NB4 (cell line): Measurements from ENCODE around the gene TXNIP.

Experiments used
- DNase-seq: peaks from one replicate; pipeline ENCODE4 v3.0.0; 2010; ENCODE audit warnings: low read depth
- H3K4me3 ChIP-seq: one replicate; pipeline ENCODE4 v1.5.1; 2011; ENCODE audit warnings: mild to moderate bottlenecking, low read depth, low read length, moderate library complexity
- MAX ChIP-seq: IDR thresholded peaks from 2 replicates; pipeline ENCODE4 v1.6.1; 2011; ENCODE audit warnings: low read depth, low read length
- MYC ChIP-seq: IDR thresholded peaks from 2 replicates; pipeline ENCODE4 v1.6.1; 2011; ENCODE audit warnings: low read depth, low read length
- POLR2A ChIP-seq: IDR thresholded peaks from 2 replicates; pipeline ENCODE4 v1.6.1; 2011; ENCODE audit warnings: mild to moderate bottlenecking; ENCODE audit not compliant: insufficient read length; ENCODE audit errors: extremely low read depth
- TF ChIP-seq, protein P1 (sequence below): IDR thresholded peaks from one replicate; pipeline ENCODE4 v1.5.1; 2012; ENCODE audit warnings: low read depth, low read length

The TXNIP gene

GRCh38 chr1:145994391-145995120 lies 1.8 kb downstream of the TXNIP start:
- TF ChIP-seq MAX (no peak), MYC (no peak), POLR2A (no peak)
- TF ChIP-seq, protein P1, sequence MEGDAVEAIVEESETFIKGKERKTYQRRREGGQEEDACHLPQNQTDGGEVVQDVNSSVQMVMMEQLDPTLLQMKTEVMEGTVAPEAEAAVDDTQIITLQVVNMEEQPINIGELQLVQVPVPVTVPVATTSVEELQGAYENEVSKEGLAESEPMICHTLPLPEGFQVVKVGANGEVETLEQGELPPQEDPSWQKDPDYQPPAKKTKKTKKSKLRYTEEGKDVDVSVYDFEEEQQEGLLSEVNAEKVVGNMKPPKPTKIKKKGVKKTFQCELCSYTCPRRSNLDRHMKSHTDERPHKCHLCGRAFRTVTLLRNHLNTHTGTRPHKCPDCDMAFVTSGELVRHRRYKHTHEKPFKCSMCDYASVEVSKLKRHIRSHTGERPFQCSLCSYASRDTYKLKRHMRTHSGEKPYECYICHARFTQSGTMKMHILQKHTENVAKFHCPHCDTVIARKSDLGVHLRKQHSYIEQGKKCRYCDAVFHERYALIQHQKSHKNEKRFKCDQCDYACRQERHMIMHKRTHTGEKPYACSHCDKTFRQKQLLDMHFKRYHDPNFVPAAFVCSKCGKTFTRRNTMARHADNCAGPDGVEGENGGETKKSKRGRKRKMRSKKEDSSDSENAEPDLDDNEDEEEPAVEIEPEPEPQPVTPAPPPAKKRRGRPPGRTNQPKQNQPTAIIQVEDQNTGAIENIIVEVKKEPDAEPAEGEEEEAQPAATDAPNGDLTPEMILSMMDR: no peak

DNA sequence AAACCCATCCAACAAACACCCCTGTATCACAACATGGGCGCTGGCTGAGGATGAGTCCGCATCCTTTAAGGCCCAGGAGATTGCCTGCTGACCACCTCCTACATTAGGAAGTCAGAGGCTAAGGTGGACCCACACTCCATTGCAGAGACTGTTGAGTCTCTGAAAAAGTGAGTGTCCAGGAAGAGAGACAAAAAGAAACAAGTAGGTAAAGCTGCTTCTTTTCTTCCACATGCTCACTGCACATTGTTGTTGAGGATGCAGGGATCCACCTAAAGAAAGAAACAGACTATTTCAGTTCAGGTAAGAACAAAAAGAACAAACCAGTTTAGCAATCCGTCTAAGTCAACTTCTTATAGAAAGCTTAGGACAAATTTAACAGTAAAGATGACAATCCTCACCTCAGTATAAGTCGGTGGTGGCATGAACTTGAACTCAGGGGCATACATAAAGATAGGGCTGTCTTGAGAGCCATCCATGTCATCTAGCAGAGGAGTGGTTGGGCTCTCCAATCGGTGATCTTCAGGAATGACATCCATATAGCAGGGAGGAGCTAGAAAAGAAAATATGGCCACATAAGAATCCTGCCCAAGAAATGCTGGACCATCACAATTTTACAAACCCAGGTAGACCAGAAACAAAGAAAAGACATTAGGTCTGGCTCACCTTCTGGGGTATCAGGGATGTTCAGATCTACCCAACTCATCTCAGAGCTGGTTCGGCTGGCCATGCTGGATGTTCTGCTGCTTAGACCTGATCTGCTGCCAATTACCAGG lies 2.6 kb downstream of the TXNIP start:
- H3K4me3 ChIP-seq: peak overlapping the region; percentile 99
- no peak for TF ChIP-seq POLR2A
- TF ChIP-seq MAX: no peak
- TF ChIP-seq, protein P1: no peak
- no peak for TF ChIP-seq MYC
- no peak for DNase-seq

More at GRCh38 chr1:145994391-145995120, 1.8 kb downstream of the TXNIP start:
- H3K4me3 ChIP-seq: peak overlapping the region; percentile 99
- DNase-seq: peak; percentile 44

DNA sequence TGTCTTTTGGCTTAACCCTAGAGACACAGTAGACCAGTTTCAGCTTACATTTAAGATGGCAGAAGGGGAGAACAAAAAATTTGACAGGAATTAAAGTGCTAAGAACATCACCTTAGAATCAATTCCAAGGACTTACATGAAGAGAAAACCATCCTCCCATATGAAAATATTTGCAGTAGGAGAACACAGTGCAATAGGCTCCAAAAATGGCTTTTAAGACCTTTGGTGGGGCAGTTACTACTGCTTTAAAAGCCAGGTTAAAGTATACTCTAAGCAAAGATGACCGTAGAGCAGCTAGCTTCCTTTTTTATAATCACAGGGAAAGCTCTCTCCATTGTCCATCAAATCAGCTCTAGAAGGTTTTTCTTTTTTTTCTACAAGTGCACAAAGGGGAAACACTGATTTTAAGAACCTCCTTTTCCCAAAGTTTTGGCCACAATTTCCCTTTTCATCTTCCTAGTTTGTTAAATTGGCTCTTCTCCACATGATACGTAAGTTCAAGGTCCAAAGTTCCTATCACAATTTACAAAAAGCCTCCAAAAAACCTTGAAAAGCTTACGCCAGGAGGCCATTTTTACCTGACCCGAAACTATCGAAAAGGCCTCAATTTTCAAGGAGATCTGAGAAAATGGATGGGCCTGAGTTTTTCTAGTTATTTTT lies 3.3 kb downstream of the TXNIP start:
- DNase-seq: no peak
- TF ChIP-seq, protein P1: no peak
- H3K4me3 ChIP-seq: peak overlapping the region; percentile 99

- DNase-seq: no peak
- H3K4me3 ChIP-seq: peak overlapping the region; percentile 99
- no peak for TF ChIP-seq MAX
Observed at GRCh38 chr1:145992502-145992936, 3.9 kb downstream of the TXNIP start.

DNA sequence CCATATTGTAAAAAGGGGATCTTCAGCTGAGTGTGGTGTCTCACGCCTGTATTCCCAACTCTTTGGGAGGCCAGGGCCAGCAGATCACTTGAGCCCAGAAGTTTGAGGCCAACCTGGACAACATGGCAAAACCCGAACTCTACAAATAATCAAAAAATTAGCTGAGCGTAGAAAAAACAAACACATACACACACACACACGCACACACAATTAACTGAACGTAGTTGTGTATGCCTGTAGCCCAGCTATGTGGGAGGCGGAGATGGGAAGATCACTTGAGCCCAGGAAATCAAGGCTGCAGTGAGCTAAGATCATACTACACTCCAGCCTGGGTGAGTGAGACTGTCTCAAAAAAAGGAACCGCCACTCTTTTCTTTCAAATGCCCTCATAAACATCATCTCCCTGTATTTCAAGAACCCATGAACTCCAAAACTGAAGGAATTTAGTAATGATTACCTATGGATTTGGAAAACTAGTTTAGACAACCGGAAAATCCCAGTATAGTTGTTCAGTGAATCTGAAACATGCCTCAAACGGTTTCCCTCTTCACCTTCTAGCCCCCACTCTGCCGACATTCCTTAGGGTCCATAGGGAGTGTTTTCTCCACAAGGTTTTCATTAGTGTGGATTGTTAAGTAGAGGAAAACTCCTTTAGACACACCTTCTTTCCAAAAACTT lies 4.5 kb downstream of the TXNIP start:
- DNase-seq: peak; percentile 54
- TF ChIP-seq POLR2A (no peak), MAX (no peak), MYC (no peak)
- TF ChIP-seq, protein P1: no peak
- H3K4me3 ChIP-seq: no peak overlapping the region
